ENCODE measurements around the gene TIMM29.
A peak's percentile ranks its signal among the peaks of the same experiment; 100 is the strongest.
"Not testable (repeated sequence)": the region's sequence is repeated elsewhere in the genome, so short reads cannot be mapped to it uniquely, and the experiment has no call there.

TIMM29 gene

DNA sequence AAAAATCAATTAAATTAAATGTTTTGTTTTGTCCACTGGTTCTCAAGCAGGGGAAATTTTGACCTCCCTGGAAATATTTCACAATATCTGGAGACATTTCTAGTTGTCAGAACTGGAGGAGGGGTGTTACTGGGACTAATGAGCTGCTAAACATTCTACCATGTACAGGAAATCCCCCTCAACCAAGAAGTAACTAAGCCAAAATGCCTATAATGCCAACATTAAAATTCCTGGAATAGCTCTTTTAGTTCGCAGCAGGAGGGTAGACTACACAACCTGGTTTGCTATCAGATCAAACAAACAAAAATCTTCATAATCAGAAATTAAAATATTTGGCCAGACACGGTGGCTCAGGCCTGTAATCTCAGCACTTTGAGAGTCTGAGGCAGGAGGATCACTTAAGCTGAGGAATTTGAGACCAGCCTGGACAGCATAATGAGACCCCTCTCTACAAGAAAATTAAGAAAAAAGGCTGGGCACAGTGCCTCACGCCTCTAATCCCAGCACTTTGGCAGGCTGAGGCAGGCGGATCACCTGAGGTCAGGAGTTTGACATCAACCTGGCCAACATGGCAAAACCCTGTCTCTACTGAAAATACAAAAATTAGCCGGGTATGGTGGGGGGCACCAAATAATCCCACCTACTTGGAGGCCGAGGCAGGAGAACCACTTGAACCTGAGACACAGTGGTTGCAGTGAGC is 18.5 kb downstream of the TIMM29 start:
- peaks cover 2% of the 10 kb centered on the region for H3K4me1 Mint-ChIP-seq (ENCODE audit: low read depth)
- H3K4me3 Mint-ChIP-seq, result no peak overlapping the region
- no peaks in the 10 kb centered on the region for H3K36me3 Mint-ChIP-seq (ENCODE audit: low read depth)
- H3K9me3 Mint-ChIP-seq, result no peaks in the 10 kb centered on the region
- no peak overlapping the region for H3K27ac Mint-ChIP-seq
- H3K27me3 Mint-ChIP-seq (ENCODE audit: low read depth), result no peaks in the 10 kb centered on the region

GRCh38 chr19:10952809-10953208 is 24.2 kb downstream of the TIMM29 start:
- Mint-ChIP-seq H3K27me3 (ENCODE audit: low read depth) (no peaks in the 10 kb centered on the region), H3K9me3 (no peaks in the 10 kb centered on the region), H3K27ac (no peak overlapping the region), H3K4me3 (no peak overlapping the region), H3K36me3 (ENCODE audit: low read depth) (no peaks in the 10 kb centered on the region), H3K4me1 (ENCODE audit: low read depth) (peaks cover 8% of the 10 kb centered on the region)

DNA sequence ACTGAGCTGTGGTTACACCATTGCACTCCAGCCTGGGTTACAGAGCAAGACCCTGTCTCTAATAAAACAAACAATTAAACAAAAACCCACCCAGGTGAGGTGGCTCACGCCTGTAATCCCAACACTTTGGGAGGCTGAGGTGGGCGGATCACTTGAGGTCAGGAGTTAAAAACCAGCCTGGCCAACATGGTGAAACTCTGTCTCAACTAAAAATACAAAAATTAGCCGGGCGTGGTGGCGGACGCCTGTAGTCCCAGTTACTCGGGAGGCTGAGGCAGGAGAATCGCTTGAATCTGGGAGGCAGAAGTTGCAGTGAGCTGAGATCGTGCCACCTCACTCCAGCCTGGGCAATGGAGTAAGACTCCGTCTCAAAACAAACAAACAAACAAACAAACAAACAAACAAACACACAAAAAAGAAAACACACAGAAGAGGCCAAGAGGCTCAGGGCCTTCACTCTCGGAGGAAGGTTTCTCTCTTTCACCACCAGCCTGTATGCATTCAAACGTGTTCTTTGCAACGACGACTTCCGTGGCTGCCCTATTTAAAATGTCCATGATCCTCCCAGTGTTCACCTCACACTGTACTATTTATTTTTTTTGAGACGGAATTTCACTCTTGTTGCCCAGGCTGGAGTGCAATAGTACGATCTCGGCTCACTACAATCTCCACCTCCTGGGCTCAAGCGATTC is 30.8 kb downstream of the TIMM29 start:
- Mint-ChIP-seq H3K4me3 (peak overlapping the region; percentile 84), H3K27ac (peak overlapping the region; percentile 86), H3K4me1 (ENCODE audit: low read depth) (peaks cover 35% of the 10 kb centered on the region)
- not testable (repeated sequence) for H3K9me3 Mint-ChIP-seq; H3K36me3 Mint-ChIP-seq (ENCODE audit: low read depth); H3K27me3 Mint-ChIP-seq (ENCODE audit: low read depth)

DNA sequence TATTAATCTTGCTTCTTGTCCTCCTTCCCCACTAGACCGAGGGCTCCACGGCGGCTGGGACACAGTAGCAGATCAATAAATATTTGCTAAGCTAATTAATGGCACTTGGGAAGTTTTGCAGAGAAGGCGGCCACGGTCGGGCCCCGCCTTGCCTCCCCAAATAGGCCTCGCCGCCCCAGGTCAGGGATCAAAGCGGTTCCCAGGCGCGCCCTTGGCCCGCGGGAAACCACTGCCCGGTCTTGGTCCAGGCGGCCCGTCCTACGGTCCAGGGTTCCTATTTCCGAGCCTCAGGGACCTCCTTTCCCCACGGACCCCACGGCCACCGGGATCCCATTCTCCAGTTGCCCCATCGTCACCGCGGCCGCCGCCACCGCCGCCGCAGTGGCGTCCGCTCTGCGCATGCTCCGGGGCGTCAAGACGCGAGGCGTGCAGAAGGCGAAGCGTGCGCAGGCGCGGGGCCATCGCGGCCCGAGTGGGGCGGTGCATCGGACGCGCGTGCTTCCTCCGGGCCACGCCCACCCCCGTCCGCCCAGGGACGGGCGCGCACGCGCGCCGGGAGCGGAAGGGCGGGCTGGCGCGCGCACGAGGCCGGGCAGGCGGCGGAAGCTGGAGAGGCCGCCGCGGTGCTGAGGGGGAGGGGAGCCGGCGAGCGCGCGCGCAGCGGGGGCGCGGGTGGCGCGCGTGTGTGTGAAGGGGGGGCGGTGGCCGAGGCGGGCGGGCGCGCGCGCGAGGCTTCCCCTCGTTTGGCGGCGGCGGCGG is 31.9 kb downstream of the TIMM29 start, which contains the start of gene SMARCA4:
Gene SMARCA4, plus strand, starts transcription at position 717 of the 759 bp plus-strand sequence. CDS start 23,122 bp downstream, outside the sequence.
- no peaks in the 10 kb centered on the region for H3K9me3 Mint-ChIP-seq
- H3K36me3 Mint-ChIP-seq (ENCODE audit: low read depth), result peaks cover 6% of the 10 kb centered on the region

DNA sequence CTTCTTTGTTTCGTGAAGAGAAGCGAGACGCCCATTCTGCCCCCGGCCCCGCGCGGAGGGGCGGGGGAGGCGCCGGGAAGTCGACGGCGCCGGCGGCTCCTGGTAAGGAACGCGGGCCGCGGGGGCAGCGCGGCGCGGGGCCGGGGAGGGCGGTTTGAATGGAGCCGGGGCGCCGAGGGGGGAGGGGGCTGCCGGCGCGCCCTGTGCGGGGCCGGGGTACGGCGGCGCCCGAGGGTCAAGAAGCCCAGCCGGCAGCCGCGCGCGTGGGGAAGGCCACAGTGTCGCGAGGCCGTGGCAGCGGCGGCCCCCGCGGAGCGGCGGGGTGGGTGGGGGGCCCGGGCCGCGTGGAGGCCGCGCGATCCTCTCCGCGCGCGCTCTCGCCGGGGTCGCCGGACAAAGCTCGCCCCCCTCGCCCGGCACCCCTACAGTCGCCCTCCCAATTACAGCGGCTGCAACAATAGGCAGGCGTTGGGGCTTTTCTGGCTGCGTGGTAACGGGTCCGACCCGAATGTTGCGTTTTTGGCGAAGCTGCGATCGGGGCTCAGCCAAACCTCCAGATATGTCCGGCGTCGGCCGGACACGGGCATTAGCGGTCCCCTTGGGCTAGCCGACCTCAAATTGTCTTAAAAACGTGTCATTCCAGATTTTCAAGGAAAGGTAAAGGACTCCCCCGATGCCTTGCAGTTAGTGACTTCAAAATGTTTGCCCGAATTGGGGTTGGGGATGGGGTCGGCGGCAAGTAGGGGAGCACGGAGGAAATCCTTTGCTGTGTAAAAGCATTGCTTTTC is 32.7 kb downstream of the TIMM29 start:
- Mint-ChIP-seq H3K27me3 (ENCODE audit: low read depth) (no peaks in the 10 kb centered on the region), H3K27ac (peak overlapping the region; percentile 86), H3K9me3 (no peaks in the 10 kb centered on the region), H3K36me3 (ENCODE audit: low read depth) (peaks cover 6% of the 10 kb centered on the region), H3K4me1 (ENCODE audit: low read depth) (peaks cover 35% of the 10 kb centered on the region), H3K4me3 (peak overlapping the region; percentile 91)

More for the DNA sequence above, 31.9 kb downstream of the TIMM29 start, which contains the start of gene SMARCA4:
- Mint-ChIP-seq H3K4me1 (ENCODE audit: low read depth) (peaks cover 35% of the 10 kb centered on the region), H3K27ac (peak within 1 kb of the TSS; percentile 86), H3K27me3 (ENCODE audit: low read depth) (no peaks in the 10 kb centered on the region), H3K4me3 (peak within 1 kb of the TSS; percentile 91)

DNA sequence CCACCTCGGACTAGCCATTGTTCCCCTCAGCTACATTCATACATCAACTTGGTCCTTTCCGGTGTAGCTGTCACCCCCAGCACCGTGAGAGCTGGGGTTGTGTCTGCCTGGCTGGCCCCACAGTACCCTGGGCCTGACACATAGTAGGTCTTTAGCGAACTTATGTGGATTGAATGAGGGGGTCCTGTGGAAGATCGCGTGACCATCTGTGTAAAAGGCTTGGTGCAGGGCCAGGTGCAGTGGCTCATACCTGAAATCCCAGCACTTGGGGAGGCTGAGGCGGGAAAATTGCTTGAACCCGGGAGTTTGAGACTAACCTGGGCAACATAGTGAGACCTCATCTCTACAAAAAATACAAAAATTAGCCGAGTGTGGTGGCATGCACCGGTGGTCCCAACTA is 34.3 kb downstream of the TIMM29 start:
- H3K27ac Mint-ChIP-seq, result peak overlapping the region; percentile 36
- H3K4me3 Mint-ChIP-seq, result peak overlapping the region; percentile 91

DNA sequence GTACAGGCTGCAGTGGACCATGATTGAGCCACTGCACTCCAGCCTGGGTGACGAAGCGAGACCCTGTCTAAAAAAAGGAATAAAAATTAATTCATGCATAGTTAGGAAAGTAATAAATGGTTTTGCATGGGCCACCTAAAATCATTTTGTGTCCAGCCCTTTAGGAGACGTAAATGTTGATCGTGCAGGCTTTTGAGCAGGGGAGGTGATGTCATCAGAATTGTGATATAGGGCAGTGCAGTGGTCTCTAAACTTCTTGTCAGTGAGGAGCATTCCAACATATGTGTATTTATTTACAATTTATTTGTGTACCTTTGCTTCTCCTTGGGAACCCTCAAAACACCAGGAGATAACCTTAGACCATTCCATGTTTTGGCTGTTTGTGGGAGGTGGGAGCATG is 35.3 kb downstream of the TIMM29 start:
- no peaks in the 10 kb centered on the region for H3K27me3 Mint-ChIP-seq (ENCODE audit: low read depth)
- H3K9me3 Mint-ChIP-seq, result no peaks in the 10 kb centered on the region
- H3K36me3 Mint-ChIP-seq (ENCODE audit: low read depth), result peaks cover 6% of the 10 kb centered on the region
- peaks cover 43% of the 10 kb centered on the region for H3K4me1 Mint-ChIP-seq (ENCODE audit: low read depth)
- peak overlapping the region; percentile 77 for H3K27ac Mint-ChIP-seq
- H3K4me3 Mint-ChIP-seq, result peak overlapping the region; percentile 37

More for the DNA sequence above, 34.3 kb downstream of the TIMM29 start:
- Mint-ChIP-seq H3K36me3 (ENCODE audit: low read depth) (peaks cover 6% of the 10 kb centered on the region), H3K4me1 (ENCODE audit: low read depth) (peaks cover 35% of the 10 kb centered on the region), H3K9me3 (no peaks in the 10 kb centered on the region), H3K27me3 (ENCODE audit: low read depth) (no peaks in the 10 kb centered on the region)

- peaks cover 6% of the 10 kb centered on the region for H3K36me3 Mint-ChIP-seq (ENCODE audit: low read depth)
- H3K27ac Mint-ChIP-seq, result no peak overlapping the region
- H3K4me3 Mint-ChIP-seq, result no peak overlapping the region
- H3K9me3 Mint-ChIP-seq, result no peaks in the 10 kb centered on the region
- peaks cover 39% of the 10 kb centered on the region for H3K4me1 Mint-ChIP-seq (ENCODE audit: low read depth)
- H3K27me3 Mint-ChIP-seq (ENCODE audit: low read depth), result no peaks in the 10 kb centered on the region
Measured at GRCh38 chr19:10964903-10965302, 36.3 kb downstream of the TIMM29 start.

- Mint-ChIP-seq H3K9me3 (no peaks in the 10 kb centered on the region), H3K4me3 (no peak overlapping the region), H3K36me3 (ENCODE audit: low read depth) (peaks cover 6% of the 10 kb centered on the region), H3K4me1 (ENCODE audit: low read depth) (peaks cover 38% of the 10 kb centered on the region), H3K27ac (no peak overlapping the region), H3K27me3 (ENCODE audit: low read depth) (no peaks in the 10 kb centered on the region)
Measured at GRCh38 chr19:10965398-10965797, 36.8 kb downstream of the TIMM29 start.

GRCh38 chr19:10966809-10967208 is 38.2 kb downstream of the TIMM29 start:
- no peak overlapping the region for H3K27ac Mint-ChIP-seq
- no peaks in the 10 kb centered on the region for H3K9me3 Mint-ChIP-seq
- H3K4me3 Mint-ChIP-seq, result no peak overlapping the region
- peaks cover 33% of the 10 kb centered on the region for H3K4me1 Mint-ChIP-seq (ENCODE audit: low read depth)
- no peaks in the 10 kb centered on the region for H3K27me3 Mint-ChIP-seq (ENCODE audit: low read depth)
- peaks cover 6% of the 10 kb centered on the region for H3K36me3 Mint-ChIP-seq (ENCODE audit: low read depth)

GRCh38 chr19:10968527-10969135 is 40.0 kb downstream of the TIMM29 start:
- Mint-ChIP-seq H3K4me1 (ENCODE audit: low read depth) (peaks cover 16% of the 10 kb centered on the region), H3K27ac (no peak overlapping the region), H3K27me3 (ENCODE audit: low read depth) (no peaks in the 10 kb centered on the region), H3K4me3 (no peak overlapping the region), H3K9me3 (no peaks in the 10 kb centered on the region), H3K36me3 (ENCODE audit: low read depth) (peaks cover 2% of the 10 kb centered on the region)

DNA sequence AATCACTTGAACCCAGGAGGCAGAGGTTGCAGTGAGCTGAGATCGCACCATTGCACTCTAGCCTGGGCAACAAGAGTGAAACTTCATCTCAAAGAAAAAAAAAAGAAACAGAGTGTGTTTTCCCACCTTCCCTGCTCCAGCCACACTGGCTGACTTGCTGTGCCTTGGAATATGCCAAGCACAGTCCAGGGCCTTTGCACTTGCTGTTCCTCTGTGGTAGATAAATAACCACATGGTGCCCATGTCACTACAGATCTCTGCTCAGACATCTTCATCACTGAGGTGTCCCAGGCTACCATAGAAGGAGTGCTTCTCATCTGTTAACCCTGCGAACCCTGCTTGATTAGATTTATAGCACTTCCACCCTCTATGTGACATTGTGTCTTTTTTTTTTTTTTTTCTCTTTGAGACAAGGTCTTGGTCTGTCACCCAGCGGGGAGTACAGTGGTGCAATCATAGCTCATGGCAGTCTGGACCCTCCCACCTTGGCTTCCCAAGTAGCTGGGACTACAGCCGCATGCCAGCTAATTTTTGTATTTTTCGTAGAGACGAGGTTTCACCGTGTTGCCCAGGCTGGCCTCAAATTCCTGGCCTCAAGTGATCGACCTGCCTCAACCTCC is 42.6 kb downstream of the TIMM29 start:
- Mint-ChIP-seq H3K27me3 (ENCODE audit: low read depth) (no peaks in the 10 kb centered on the region), H3K27ac (no peak overlapping the region), H3K36me3 (ENCODE audit: low read depth) (peaks cover 1% of the 10 kb centered on the region), H3K4me1 (ENCODE audit: low read depth) (peaks cover 12% of the 10 kb centered on the region), H3K4me3 (no peak overlapping the region), H3K9me3 (no peaks in the 10 kb centered on the region)

- peaks cover 13% of the 10 kb centered on the region for H3K4me1 Mint-ChIP-seq (ENCODE audit: low read depth)
- H3K27ac Mint-ChIP-seq, result no peak overlapping the region
- H3K27me3 Mint-ChIP-seq (ENCODE audit: low read depth), result no peaks in the 10 kb centered on the region
- no peaks in the 10 kb centered on the region for H3K9me3 Mint-ChIP-seq
- peaks cover 1% of the 10 kb centered on the region for H3K36me3 Mint-ChIP-seq (ENCODE audit: low read depth)
- no peak overlapping the region for H3K4me3 Mint-ChIP-seq
Measured at GRCh38 chr19:10975374-10976130, 46.9 kb downstream of the TIMM29 start.
